Lower lobe of right lung (tissue), 2 donors: ENCODE measurements around the gene SLC6A7. TPM values are rescaled to one million over a fixed set of nuclear protein-coding genes. Genes with fewer than 3 reads are reported as not detected.
A peak's percentile ranks its signal among the peaks of the same experiment; 100 is the strongest.

Experiments used
- ATAC-seq, 2 donors: fragments of 200-7000 bp; cut with Tn5 transposase; one replicate each; pipeline ENCODE4 v1.9.1; 2020 to 2022; ENCODE audit warnings: mild to moderate bottlenecking in 2 of 2, moderate library complexity in 2 of 2
- DNase-seq: peaks from one replicate; pipeline ENCODE4 v3.0.0-alpha.2; 2020
- H3K27ac ChIP-seq: fragments of 200-600 bp; one replicate; pipeline ENCODE4 v1.8.0; 2022
- H3K27me3 ChIP-seq: fragments of 200-600 bp; one replicate; pipeline ENCODE4 v1.8.0; 2022; ENCODE audit warnings: low read depth
- H3K36me3 ChIP-seq: fragments of 200-600 bp; one replicate; pipeline ENCODE4 v1.8.0; 2022; ENCODE audit warnings: mild to moderate bottlenecking
- H3K4me1 ChIP-seq: fragments of 200-600 bp; one replicate; pipeline ENCODE4 v1.8.0; 2022
- H3K4me3 ChIP-seq: fragments of 200-600 bp; one replicate; pipeline ENCODE4 v1.8.0; 2022; ENCODE audit warnings: mild to moderate bottlenecking
- H3K9me3 ChIP-seq: fragments of 200-600 bp; one replicate; pipeline ENCODE4 v1.8.0; 2022
- CTCF ChIP-seq: fragments of 200-600 bp; IDR thresholded peaks from one replicate; pipeline ENCODE4 v1.8.0; 2022; ENCODE audit warnings: antibody characterized with exemption, mild to moderate bottlenecking
- intact Hi-C: fragments of 100-400 bp; cut with DNase I; formaldehyde crosslinking; loops from one replicate; pipeline ENCODE4 v1.11.0; 2022
- total RNA-seq: library from RNA; stranded (reverse); fragmentation: NEBNext Ultra II Directional; extraction: Animal tissue kit (Norgen Biotek cat#: 25700); gene quantifications from one replicate; pipeline ENCODE4 v1.2.1, GENCODE V29; 2021
- donor health status: DM: no; HTN: yes; CAD: no; lungs with severe emphysema.

SLC6A7 gene
- total RNA-seq, 1 donor from 2014 or later, result not detected

GRCh38 chr5:150147670-150148069 is 42.2 kb upstream of the SLC6A7 start:
- intact Hi-C loops, result no loop called here
- H3K27ac ChIP-seq, result peak overlapping the region; percentile 46
- H3K4me1 ChIP-seq, result peaks cover 42% of the 10 kb centered on the region
- peak overlapping the region; percentile 1 for H3K4me3 ChIP-seq
- TF ChIP-seq CTCF, result no peak
- H3K9me3 ChIP-seq, result no peaks in the 10 kb centered on the region
- ATAC-seq, result no peak
- DNase-seq, result no peak
- H3K36me3 ChIP-seq, result no peaks in the 10 kb centered on the region
- H3K27me3 ChIP-seq, result no peaks in the 10 kb centered on the region

- Histone ChIP-seq H3K27ac (peak overlapping the region; percentile 46), H3K9me3 (no peaks in the 10 kb centered on the region), H3K4me1 (peaks cover 37% of the 10 kb centered on the region), H3K27me3 (no peaks in the 10 kb centered on the region), H3K36me3 (no peaks in the 10 kb centered on the region), H3K4me3 (no peak overlapping the region)
- intact Hi-C loops, result no loop called here
- ATAC-seq (no peak), DNase-seq (no peak)
- TF ChIP-seq CTCF, result no peak
Measured at GRCh38 chr5:150148117-150148927, 41.5 kb upstream of the SLC6A7 start.

- H3K36me3 ChIP-seq, result no peaks in the 10 kb centered on the region
- H3K27ac ChIP-seq, result peak overlapping the region; percentile 18
- H3K4me1 ChIP-seq, result peaks cover 33% of the 10 kb centered on the region
- ATAC-seq, result no peak
- no peaks in the 10 kb centered on the region for H3K9me3 ChIP-seq
- intact Hi-C loops, result no loop called here
- no peak for DNase-seq
- H3K4me3 ChIP-seq, result peak overlapping the region; percentile 54
- H3K27me3 ChIP-seq, result no peaks in the 10 kb centered on the region
- no peak for TF ChIP-seq CTCF
Measured at GRCh38 chr5:150149618-150150017, 40.2 kb upstream of the SLC6A7 start.

- Histone ChIP-seq H3K9me3 (no peaks in the 10 kb centered on the region), H3K27me3 (no peaks in the 10 kb centered on the region), H3K36me3 (no peaks in the 10 kb centered on the region), H3K4me1 (peaks cover 27% of the 10 kb centered on the region), H3K27ac (peak overlapping the region; percentile 70), H3K4me3 (peak overlapping the region; percentile 54)
- ATAC-seq (no peak), DNase-seq (no peak)
- intact Hi-C loops, result no loop called here
- TF ChIP-seq CTCF, result no peak
Measured at GRCh38 chr5:150152636-150153462, 37.0 kb upstream of the SLC6A7 start.

GRCh38 chr5:150153483-150153882 is 36.4 kb upstream of the SLC6A7 start:
- no peak for DNase-seq
- intact Hi-C loops, result no loop called here
- H3K4me1 ChIP-seq, result peaks cover 22% of the 10 kb centered on the region
- no peak for TF ChIP-seq CTCF
- H3K27ac ChIP-seq, result peak overlapping the region; percentile 70
- peak overlapping the region; percentile 54 for H3K4me3 ChIP-seq
- no peaks in the 10 kb centered on the region for H3K27me3 ChIP-seq
- ATAC-seq, result no peak
- H3K36me3 ChIP-seq, result no peaks in the 10 kb centered on the region
- no peaks in the 10 kb centered on the region for H3K9me3 ChIP-seq
